ENCODE results near the gene NUP93. TPM values are rescaled to one million over a fixed set of nuclear protein-coding genes. Genes with fewer than 3 reads are reported as not detected.

Gene NUP93
- total and polyA plus RNA-seq, 2 donors from 2014 or later = 34.8 to 48.8 TPM

- H3K27me3 ChIP-seq (ENCODE audit: control insufficient read depth, insufficient read depth, low read length) = no peaks in the 10 kb centered on the region
- H3K27ac ChIP-seq (ENCODE audit: low read depth in 2 of 2, low read length in 2 of 2) = peak overlapping the region in 1 of 2 donors; percentile 22
- no peaks in the 10 kb centered on the region for H3K36me3 ChIP-seq (ENCODE audit: control insufficient read depth in 2 of 3, insufficient read depth in 3 of 3, low read length in 3 of 3)
- FAIRE-seq (no peak), DNase-seq (no peak)
- peaks cover 0 to 9% (median 0%) of the 10 kb centered on the region in 3 donors for H3K4me1 ChIP-seq (ENCODE audit: control insufficient read depth in 2 of 3, insufficient read depth in 2 of 3, low read depth in 1 of 3, low read length in 3 of 3)
- H3K9ac ChIP-seq (ENCODE audit: low read length in 3 of 3) = no peak overlapping the region
- H3K4me3 ChIP-seq (ENCODE audit: low read length in 3 of 3) = peak overlapping the region in 1 of 3 donors; percentile 33
- H3K9me3 ChIP-seq (ENCODE audit: control insufficient read depth in 2 of 3, insufficient read depth in 1 of 3, low read length in 3 of 3) = no peaks in the 10 kb centered on the region
- TF ChIP-seq, protein P1, sequence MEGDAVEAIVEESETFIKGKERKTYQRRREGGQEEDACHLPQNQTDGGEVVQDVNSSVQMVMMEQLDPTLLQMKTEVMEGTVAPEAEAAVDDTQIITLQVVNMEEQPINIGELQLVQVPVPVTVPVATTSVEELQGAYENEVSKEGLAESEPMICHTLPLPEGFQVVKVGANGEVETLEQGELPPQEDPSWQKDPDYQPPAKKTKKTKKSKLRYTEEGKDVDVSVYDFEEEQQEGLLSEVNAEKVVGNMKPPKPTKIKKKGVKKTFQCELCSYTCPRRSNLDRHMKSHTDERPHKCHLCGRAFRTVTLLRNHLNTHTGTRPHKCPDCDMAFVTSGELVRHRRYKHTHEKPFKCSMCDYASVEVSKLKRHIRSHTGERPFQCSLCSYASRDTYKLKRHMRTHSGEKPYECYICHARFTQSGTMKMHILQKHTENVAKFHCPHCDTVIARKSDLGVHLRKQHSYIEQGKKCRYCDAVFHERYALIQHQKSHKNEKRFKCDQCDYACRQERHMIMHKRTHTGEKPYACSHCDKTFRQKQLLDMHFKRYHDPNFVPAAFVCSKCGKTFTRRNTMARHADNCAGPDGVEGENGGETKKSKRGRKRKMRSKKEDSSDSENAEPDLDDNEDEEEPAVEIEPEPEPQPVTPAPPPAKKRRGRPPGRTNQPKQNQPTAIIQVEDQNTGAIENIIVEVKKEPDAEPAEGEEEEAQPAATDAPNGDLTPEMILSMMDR (IDR thresholded peaks at IDR 0.05; ENCODE audit: borderline replicate concordance, extremely low read depth, insufficient read depth) = no peak
- intact Hi-C loops (cut with DNase I) = no loop called here
Measured at GRCh38 chr16:56870276-56870888, 140.5 kb downstream of the NUP93 start.

- Histone ChIP-seq H3K36me3 (ENCODE audit: control insufficient read depth in 2 of 3, insufficient read depth in 3 of 3, low read length in 3 of 3) (no peaks in the 10 kb centered on the region), H3K9ac (ENCODE audit: low read length in 3 of 3) (no peak overlapping the region), H3K27ac (ENCODE audit: low read depth in 2 of 2, low read length in 2 of 2) (no peak overlapping the region), H3K4me3 (ENCODE audit: low read length in 3 of 3) (no peak overlapping the region), H3K4me1 (ENCODE audit: control insufficient read depth in 2 of 3, insufficient read depth in 2 of 3, low read depth in 1 of 3, low read length in 3 of 3) (peaks cover 0 to 9% (median 0%) of the 10 kb centered on the region in 3 donors), H3K9me3 (ENCODE audit: control insufficient read depth in 2 of 3, insufficient read depth in 1 of 3, low read length in 3 of 3) (no peaks in the 10 kb centered on the region), H3K27me3 (ENCODE audit: control insufficient read depth, insufficient read depth, low read length) (no peaks in the 10 kb centered on the region)
- TF ChIP-seq, protein P1 (IDR thresholded peaks at IDR 0.05; ENCODE audit: borderline replicate concordance, extremely low read depth, insufficient read depth) = no peak
- DNase-seq (peak in 1 of 5 donors; percentile 59), FAIRE-seq (no peak)
- intact Hi-C loops (cut with DNase I) = no loop called here
Measured at GRCh38 chr16:56871172-56871593, 141.3 kb downstream of the NUP93 start.

- Histone ChIP-seq H3K4me3 (ENCODE audit: low read length in 3 of 3) (peak overlapping the region in 1 of 3 donors; percentile 15), H3K36me3 (ENCODE audit: control insufficient read depth in 2 of 3, insufficient read depth in 3 of 3, low read length in 3 of 3) (no peaks in the 10 kb centered on the region), H3K9ac (ENCODE audit: low read length in 3 of 3) (no peak overlapping the region), H3K27me3 (ENCODE audit: control insufficient read depth, insufficient read depth, low read length) (no peaks in the 10 kb centered on the region), H3K9me3 (ENCODE audit: control insufficient read depth in 2 of 3, insufficient read depth in 1 of 3, low read length in 3 of 3) (no peaks in the 10 kb centered on the region), H3K4me1 (ENCODE audit: control insufficient read depth in 2 of 3, insufficient read depth in 2 of 3, low read depth in 1 of 3, low read length in 3 of 3) (peaks cover 0 to 7% (median 0%) of the 10 kb centered on the region in 3 donors), H3K27ac (ENCODE audit: low read depth in 2 of 2, low read length in 2 of 2) (no peak overlapping the region)
- TF ChIP-seq, protein P1 (IDR thresholded peaks at IDR 0.05; ENCODE audit: borderline replicate concordance, extremely low read depth, insufficient read depth) = no peak
- intact Hi-C loops (cut with DNase I) = no loop called here
- no peak for DNase-seq
- FAIRE-seq = no peak
Measured at GRCh38 chr16:56872863-56873391, 143.0 kb downstream of the NUP93 start.
